GM13977 (cell line): ENCODE results near the gene FOXO6.

Experiments used
- DNase-seq: peaks from one replicate; pipeline ENCODE4 v3.0.0; 2012; ENCODE audit warnings: low spot score
- CTCF ChIP-seq: IDR thresholded peaks from 2 replicates; pipeline ENCODE4 v1.5.1; 2012; ENCODE audit warnings: mild to moderate bottlenecking, control low read depth; ENCODE audit not compliant: insufficient read depth; ENCODE audit errors: extremely low read depth, missing control alignments
- in situ Hi-C: fragments of 300-500 bp; cut with MboI; formaldehyde crosslinking; loops from one replicate; pipeline ENCODE4 v1.12.0; 2022; ENCODE audit warnings: low sequenced_read_pairs, low pct_unique_long_range_greater_than_20kb, mixed read lengths, inconsistent platforms; ENCODE audit not compliant: unreplicated experiment

Gene FOXO6

GRCh38 chr1:41351262-41352151 lies 9.7 kb upstream of the FOXO6 start:
- no peak for DNase-seq
- no peak for TF ChIP-seq CTCF
- in situ Hi-C loops = no loop called here

DNA sequence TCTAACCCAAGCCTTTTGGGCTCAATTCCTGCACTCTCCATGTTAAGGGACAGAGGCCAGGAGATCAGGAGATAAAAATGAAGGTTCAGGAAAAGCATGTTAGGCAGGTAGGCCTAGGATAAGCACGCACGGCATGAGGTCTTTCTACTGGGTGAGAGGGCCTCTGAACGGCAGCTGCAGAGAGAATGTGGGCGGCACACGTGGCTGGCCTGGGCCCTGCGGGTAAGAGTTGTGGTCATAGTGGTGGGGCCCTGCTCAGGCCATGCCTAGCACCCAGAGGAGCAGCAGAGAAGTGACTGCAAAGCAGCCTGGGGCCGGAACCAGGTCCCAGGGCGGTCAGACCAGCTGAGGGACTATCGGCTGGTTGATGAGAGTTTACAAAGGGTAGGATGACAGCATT lies 7.5 kb upstream of the FOXO6 start:
- DNase-seq = peak; percentile 66
- TF ChIP-seq CTCF = no peak
- in situ Hi-C loops = no loop called here

GRCh38 chr1:41354956-41355355 lies 6.3 kb upstream of the FOXO6 start:
- TF ChIP-seq CTCF = no peak
- in situ Hi-C loops = no loop called here
- DNase-seq = no peak

DNA sequence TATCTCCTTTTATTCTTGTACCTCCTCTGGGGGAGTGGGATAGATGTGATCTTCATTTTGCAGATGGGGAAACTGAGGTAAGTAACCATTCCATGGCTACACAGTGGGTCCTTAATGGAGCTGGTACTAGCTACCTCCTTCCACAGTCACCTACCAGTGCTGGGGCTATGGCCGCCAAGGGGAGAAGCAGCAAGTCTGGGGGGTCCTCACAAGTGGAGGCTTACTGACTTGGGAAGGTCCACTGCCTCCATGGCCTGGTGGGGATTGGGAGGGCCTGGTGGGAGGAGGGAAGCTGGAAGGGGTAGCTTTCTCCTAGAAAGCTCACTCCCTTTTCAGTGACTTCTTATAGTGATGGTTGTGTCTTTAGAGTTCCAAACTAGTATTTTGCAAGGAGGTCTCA lies 5.9 kb upstream of the FOXO6 start:
- no peak for TF ChIP-seq CTCF
- in situ Hi-C loops = no loop called here
- no peak for DNase-seq

DNA sequence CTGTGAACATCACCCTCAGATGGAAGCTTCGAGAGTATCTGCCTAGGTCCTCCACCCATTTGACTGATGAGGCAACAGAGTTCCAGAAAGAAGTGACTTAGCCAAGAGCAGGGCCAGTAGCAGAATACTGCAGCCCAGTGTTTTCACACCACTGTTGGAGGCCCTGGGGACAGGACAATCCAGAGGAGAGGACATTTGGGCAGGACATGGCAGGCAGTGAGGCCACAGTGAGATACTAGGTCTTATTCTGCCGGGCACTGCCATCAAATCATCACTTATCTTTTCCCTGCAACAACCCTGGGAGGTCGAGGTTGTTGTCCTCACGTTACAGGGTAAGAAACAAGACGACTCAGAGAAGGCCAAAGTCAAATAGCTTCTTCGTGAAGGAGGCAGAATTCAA lies 5.5 kb upstream of the FOXO6 start:
- in situ Hi-C loops = no loop called here
- no peak for TF ChIP-seq CTCF
- DNase-seq = no peak

- in situ Hi-C loops = no loop called here
- DNase-seq = no peak
- TF ChIP-seq CTCF = no peak
Measured at GRCh38 chr1:41356752-41357151, 4.5 kb upstream of the FOXO6 start.
